Measurements from ENCODE around the gene ZNF521.

Gene ZNF521

DNA sequence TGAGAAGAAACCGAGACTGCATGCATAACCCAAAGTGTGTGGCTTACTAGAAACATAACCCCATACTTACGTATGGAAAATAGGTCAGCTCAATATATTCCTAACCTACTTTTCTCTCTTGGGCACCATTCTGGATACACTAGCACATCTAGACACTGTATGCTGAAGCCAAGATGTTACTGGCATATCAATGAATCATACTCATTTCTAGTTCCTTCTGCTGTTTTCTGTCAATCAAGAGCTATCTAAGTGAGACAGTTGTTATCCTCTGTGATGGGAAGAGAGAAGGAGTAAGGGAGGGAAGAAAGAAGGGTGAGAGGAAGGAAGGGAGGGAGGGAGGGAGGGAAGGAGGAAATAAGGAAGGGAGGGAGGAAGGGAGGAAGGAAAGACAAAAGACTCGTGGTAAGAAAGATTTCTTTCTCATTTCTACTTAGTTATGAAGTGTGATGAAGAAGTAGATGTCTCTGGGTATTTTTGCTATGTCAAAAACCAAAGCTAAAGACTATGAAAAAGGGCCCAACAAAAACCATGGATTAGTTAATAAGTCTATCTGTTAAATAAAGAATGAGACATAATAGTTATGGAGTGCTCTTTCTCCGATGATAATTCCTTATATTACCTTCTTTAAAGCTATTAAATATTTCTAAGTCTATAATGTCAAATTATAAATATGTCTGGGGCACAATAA lies 248.4 kb downstream of the ZNF521 start:
- TF ChIP-seq, protein P1, sequence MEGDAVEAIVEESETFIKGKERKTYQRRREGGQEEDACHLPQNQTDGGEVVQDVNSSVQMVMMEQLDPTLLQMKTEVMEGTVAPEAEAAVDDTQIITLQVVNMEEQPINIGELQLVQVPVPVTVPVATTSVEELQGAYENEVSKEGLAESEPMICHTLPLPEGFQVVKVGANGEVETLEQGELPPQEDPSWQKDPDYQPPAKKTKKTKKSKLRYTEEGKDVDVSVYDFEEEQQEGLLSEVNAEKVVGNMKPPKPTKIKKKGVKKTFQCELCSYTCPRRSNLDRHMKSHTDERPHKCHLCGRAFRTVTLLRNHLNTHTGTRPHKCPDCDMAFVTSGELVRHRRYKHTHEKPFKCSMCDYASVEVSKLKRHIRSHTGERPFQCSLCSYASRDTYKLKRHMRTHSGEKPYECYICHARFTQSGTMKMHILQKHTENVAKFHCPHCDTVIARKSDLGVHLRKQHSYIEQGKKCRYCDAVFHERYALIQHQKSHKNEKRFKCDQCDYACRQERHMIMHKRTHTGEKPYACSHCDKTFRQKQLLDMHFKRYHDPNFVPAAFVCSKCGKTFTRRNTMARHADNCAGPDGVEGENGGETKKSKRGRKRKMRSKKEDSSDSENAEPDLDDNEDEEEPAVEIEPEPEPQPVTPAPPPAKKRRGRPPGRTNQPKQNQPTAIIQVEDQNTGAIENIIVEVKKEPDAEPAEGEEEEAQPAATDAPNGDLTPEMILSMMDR (conservative IDR thresholded peaks at IDR 0.05; ENCODE audit: control insufficient read depth, insufficient read depth, low read depth, low read length): no peak
- no peak overlapping the region for H3K4me3 ChIP-seq (ENCODE audit: control insufficient read depth, low read depth, low read length)
- DNase-seq (ENCODE audit: low read depth): no peak

DNA sequence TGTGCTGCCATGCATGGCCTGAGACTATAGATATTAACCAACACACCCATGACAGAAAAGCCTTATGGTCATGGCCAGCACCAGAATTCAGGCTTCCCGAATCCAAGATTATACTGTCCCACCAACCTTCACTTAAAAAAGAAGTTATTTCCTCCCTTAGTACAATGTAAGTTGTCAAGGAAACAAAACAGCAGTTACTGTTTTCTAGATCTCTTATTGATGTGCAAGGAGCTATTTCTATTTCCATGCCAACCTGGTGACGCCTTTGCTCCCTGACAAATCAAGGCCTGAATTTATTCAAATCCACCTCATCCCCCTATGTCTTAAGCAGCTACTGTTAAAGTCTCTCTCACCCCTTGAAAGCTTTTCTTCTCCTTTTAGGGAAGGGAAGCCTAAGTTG lies 249.3 kb downstream of the ZNF521 start:
- H3K4me3 ChIP-seq (ENCODE audit: control insufficient read depth, low read depth, low read length): no peak overlapping the region
- DNase-seq (ENCODE audit: low read depth): no peak
- TF ChIP-seq, protein P1 (conservative IDR thresholded peaks at IDR 0.05; ENCODE audit: control insufficient read depth, insufficient read depth, low read depth, low read length): no peak

DNA sequence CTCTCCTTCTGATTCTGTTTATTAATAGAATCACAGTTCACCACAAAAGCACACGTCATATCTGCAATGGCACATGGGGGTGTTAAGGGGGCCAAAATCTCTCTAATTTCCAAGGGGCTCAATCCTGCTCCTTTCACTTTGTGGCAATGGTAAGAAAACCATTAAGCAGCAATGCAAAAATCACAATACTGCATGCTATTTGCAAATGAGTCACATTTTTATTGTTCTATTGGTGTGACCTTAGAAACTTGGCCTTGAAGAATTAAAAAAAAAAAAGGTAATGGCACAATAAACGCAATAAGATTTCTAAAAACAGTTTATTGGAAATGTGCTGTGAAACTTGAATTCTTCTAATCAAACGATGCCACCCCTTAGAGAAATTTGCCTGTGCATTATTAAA lies 251.5 kb downstream of the ZNF521 start:
- no peak overlapping the region for H3K4me3 ChIP-seq (ENCODE audit: control insufficient read depth, low read depth, low read length)
- TF ChIP-seq, protein P1 (conservative IDR thresholded peaks at IDR 0.05; ENCODE audit: control insufficient read depth, insufficient read depth, low read depth, low read length): no peak
- DNase-seq (ENCODE audit: low read depth): no peak

DNA sequence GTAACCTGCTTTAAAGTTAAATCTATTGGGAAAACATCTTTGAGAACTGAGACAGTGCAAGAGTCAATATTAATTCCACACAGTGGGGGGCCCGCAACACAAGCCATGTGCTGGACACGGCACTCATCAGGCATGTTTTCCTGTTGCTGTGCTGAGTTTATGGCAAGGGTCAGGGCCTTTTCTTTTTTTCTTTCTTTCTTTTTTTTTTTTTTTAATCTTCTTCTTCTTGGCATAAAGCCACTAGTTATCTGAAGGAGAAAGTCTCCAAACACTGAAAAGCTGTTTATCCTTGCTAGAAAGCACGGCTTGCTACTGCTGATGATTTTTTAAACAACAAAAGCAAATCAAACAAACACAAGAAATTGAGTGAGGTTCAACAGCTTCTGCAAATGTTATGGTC lies 252.1 kb downstream of the ZNF521 start:
- TF ChIP-seq, protein P1 (conservative IDR thresholded peaks at IDR 0.05; ENCODE audit: control insufficient read depth, insufficient read depth, low read depth, low read length): no peak
- no peak overlapping the region for H3K4me3 ChIP-seq (ENCODE audit: control insufficient read depth, low read depth, low read length)
- peak; percentile 62 for DNase-seq (ENCODE audit: low read depth)

DNA sequence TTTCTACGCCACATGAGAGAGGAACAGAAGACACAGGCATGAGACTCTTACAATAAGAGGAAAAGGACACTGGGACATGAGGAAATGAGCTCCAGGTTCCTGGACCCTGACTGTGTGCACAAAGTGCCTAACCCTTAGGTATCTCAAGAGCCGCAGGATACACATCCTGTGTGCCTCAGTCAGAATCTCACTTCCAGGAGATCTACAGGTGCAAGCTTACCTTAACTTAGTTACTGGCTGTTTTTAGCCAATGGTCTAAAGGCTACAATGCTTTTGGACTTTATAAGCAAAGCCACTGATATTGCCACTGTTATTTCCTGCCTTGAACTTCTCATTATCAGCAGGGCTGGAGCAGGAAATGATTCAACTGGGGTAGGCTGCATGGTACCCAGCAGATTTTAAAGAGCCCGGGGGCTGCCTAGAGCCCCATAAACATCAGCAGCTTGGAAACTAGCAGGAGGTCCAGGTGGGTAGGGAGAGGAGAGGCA lies 254.4 kb downstream of the ZNF521 start:
- TF ChIP-seq, protein P1 (conservative IDR thresholded peaks at IDR 0.05; ENCODE audit: control insufficient read depth, insufficient read depth, low read depth, low read length): no peak
- H3K4me3 ChIP-seq (ENCODE audit: control insufficient read depth, low read depth, low read length): no peak overlapping the region
- no peak for DNase-seq (ENCODE audit: low read depth)

DNA sequence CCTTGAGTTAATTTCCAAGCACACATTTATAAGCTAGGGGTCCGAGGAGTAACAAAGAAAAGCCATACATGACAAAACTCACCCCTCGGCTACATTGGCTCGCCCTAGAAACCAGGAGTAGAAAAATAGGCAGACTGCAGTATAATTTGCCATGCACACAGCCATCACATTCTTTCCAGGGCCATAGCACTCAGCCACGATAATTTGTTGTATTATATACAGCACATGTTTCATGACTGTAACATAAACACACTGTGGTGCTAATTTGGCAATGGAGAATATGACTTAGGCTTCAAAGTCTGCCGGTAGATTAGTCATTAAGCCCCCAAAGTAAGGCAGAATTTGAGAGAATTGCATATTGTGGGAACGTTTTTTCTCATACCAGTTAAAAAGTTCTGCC lies 254.9 kb downstream of the ZNF521 start:
- TF ChIP-seq, protein P1 (conservative IDR thresholded peaks at IDR 0.05; ENCODE audit: control insufficient read depth, insufficient read depth, low read depth, low read length): no peak
- DNase-seq (ENCODE audit: low read depth): no peak
- no peak overlapping the region for H3K4me3 ChIP-seq (ENCODE audit: control insufficient read depth, low read depth, low read length)

All from fibroblast of mammary gland (primary cell).